Activated naive CD8-positive, alpha-beta T cell (primary cell): ENCODE measurements around the gene CELA3B.
"Not testable (repeated sequence)": the region's sequence is repeated elsewhere in the genome, so short reads cannot be mapped to it uniquely, and the experiment has no call there.

ENCODE experiments used
- H3K27ac Mint-ChIP-seq: one replicate; pipeline ENCODE4 v1.8.0; 2021; ENCODE audit warnings: mixed read lengths
- H3K27me3 Mint-ChIP-seq: one replicate; pipeline ENCODE4 v1.8.0; 2021; ENCODE audit warnings: mixed read lengths
- H3K36me3 Mint-ChIP-seq: one replicate; pipeline ENCODE4 v1.8.0; 2021; ENCODE audit warnings: mixed read lengths
- H3K4me1 Mint-ChIP-seq: one replicate; pipeline ENCODE4 v1.8.0; 2021; ENCODE audit warnings: low read depth, mixed read lengths
- H3K4me3 Mint-ChIP-seq: one replicate; pipeline ENCODE4 v1.8.0; 2021; ENCODE audit warnings: mild to moderate bottlenecking, mixed read lengths
- H3K9me3 Mint-ChIP-seq: one replicate; pipeline ENCODE4 v1.8.0; 2021; ENCODE audit warnings: low read depth, mixed read lengths

CELA3B gene

DNA sequence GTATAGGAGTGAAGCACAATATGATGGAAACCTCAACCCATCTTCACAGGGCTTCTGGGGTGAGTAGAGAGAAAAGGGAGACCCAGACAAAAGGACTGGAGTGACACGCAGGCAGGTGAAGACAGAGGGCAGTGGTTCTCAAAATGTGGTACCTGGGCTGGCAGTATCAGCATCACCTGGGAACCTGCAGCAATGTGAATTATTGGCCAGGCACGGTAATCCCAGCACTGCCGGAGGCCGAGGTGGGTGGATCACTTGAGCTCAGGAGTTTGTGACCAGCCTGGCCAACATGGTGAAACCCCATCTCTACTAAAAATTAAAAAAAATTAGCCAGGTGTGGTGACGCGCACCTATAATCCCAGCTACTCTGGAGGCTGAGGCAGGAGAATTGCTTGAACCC lies 5.3 kb downstream of the CELA3B start:
- H3K4me1 Mint-ChIP-seq, H3K27me3 Mint-ChIP-seq, H3K4me3 Mint-ChIP-seq, H3K9me3 Mint-ChIP-seq, H3K27ac Mint-ChIP-seq, H3K36me3 Mint-ChIP-seq: not testable (repeated sequence)

DNA sequence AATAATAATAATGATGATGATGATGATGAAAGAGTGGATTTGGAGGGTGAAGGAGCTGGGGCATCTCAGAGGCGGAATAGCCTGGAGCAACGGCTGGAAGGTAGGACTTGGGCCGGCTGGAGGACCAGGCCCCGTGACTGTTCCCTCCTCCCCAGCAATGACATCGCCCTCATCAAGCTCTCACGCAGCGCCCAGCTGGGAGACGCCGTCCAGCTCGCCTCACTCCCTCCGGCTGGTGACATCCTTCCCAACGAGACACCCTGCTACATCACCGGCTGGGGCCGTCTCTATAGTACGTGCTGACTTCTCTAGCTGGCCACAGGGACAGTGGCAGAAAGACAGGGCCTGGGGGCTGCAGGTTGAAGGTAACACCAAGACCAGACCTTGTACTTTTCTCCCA lies 6.7 kb downstream of the CELA3B start:
- not testable (repeated sequence) for H3K4me1 Mint-ChIP-seq, H3K4me3 Mint-ChIP-seq, H3K9me3 Mint-ChIP-seq, H3K27me3 Mint-ChIP-seq, H3K36me3 Mint-ChIP-seq, H3K27ac Mint-ChIP-seq

DNA sequence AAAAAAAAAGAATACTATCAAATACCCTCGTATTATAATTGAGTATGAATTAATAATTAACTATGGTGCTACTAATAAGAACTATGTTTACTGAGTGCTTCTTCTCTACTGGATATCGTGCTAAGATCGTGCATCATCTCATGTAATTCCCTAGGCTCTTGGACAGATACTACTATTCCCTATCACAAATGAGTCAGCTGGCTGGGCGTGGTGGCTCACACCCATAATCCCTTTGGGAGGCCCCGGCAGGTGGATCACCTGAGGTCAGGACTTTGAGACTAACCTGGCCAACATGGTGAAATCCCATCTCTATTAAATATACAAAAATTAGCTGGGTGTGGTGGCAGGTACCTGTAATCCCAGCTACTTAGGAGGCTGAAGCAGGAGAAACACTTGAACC lies 9.1 kb downstream of the CELA3B start:
- not testable (repeated sequence) for H3K27ac Mint-ChIP-seq, H3K27me3 Mint-ChIP-seq, H3K4me1 Mint-ChIP-seq, H3K36me3 Mint-ChIP-seq, H3K9me3 Mint-ChIP-seq, H3K4me3 Mint-ChIP-seq

DNA sequence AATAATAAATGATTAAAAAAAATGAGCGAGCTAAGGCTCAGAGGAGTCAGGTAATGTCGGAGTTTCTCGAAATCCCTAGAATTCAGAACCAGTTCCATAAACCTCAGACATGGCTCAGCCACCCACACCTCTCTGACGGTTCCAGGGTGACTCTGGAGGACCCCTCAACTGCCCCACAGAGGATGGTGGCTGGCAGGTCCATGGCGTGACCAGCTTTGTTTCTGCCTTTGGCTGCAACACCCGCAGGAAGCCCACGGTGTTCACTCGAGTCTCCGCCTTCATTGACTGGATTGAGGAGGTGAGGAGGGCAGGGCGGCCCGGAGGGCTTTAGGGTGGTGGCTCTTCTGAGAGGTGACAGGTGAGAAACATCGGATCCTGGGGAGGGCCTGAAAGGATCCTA lies 9.6 kb downstream of the CELA3B start:
- H3K36me3 Mint-ChIP-seq, H3K4me1 Mint-ChIP-seq, H3K27me3 Mint-ChIP-seq, H3K9me3 Mint-ChIP-seq, H3K27ac Mint-ChIP-seq, H3K4me3 Mint-ChIP-seq: not testable (repeated sequence)

DNA sequence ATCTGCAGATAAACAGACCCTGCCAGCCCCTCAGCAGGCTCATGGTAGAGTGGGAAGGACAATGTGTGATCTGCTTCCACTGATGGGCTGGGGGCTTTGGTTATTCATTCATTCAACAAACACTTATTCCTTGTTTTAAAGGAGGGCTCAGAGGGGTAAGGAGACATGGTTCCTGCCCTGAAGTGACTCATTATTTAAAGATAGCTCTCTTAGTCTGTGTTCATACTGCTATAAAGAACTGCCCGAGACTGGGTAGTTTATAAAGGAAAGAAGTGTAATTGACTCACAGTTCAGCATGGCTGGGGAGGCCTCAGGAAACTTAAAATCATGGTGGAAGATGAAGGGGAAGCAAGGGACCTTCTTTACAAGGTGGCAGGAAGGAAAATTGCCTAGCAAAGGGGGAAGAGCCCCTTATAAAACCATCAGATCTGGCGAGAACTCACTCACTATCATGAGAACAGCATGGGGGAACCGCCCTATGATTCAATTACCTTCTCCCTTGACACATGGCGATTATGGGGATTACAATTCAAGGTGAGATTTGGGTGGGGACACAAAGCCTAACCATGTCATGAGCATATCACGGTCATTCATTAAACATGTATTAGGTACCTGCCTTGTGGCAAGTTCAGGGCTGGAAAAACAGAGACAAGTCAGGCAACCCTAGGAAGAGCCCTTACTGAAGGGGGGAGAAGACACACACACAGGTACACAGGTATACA lies 13.0 kb downstream of the CELA3B start:
- not testable (repeated sequence) for H3K4me3 Mint-ChIP-seq, H3K36me3 Mint-ChIP-seq, H3K27ac Mint-ChIP-seq, H3K9me3 Mint-ChIP-seq, H3K27me3 Mint-ChIP-seq, H3K4me1 Mint-ChIP-seq

DNA sequence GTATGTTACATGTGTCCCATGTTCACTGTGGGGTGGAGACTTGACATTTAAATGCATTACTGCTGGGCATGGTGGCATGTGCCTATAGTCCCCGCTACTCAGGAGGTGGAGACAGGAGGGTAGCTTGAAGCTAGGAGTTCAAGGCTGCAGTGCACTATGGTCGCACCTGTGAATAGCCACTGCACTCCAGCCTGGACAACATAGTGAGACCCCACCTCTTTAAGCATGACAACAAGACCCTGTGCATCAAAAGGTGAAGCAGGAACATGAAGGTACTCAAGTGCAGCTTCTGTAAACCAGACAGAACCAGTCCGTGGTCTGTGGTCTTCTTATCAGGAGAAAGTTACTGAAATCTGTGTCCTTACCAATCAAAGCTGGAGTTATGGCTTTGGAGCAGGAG lies 15.4 kb downstream of the CELA3B start:
- not testable (repeated sequence) for H3K4me3 Mint-ChIP-seq

DNA sequence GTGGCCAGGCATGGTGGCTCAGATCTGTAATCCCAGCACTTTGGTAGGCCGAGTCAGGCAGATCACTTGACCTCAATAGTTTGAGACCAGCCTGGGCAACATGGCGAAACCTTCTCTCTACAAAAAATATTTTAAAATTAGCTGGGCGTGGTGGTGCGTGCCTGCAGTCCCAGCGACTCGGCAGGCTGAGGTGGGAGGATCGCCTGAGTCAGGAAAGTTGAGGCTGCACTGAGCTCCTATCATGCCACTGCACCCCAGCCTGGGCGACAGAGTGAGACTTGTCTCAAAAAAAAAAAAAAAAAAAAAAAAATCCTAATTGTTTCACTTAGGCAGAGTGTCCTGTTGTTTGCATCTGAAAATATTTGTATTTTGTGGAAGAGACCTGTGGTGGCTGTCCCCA lies 17.9 kb downstream of the CELA3B start:
- H3K4me1 Mint-ChIP-seq, H3K27ac Mint-ChIP-seq, H3K4me3 Mint-ChIP-seq, H3K27me3 Mint-ChIP-seq, H3K36me3 Mint-ChIP-seq, H3K9me3 Mint-ChIP-seq: not testable (repeated sequence)

More for the DNA sequence above, 15.4 kb downstream of the CELA3B start:
- not testable (repeated sequence) for H3K27me3 Mint-ChIP-seq, H3K9me3 Mint-ChIP-seq, H3K4me1 Mint-ChIP-seq, H3K27ac Mint-ChIP-seq, H3K36me3 Mint-ChIP-seq

DNA sequence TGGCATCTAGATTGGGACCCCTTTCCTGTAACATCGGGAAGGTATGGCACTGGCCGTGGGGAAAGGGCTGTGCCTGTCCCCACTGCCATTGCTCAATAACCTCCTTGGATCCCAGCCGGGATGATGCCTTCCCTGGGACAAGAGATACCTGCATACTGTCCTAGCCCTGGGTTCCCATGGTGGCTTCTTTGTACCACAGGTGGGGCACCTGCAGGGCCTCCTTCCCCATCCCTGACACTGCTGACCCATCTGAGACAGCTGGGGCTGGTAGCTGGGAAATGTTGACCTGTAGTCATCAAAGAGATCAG lies 19.8 kb downstream of the CELA3B start:
- H3K9me3 Mint-ChIP-seq, H3K4me3 Mint-ChIP-seq, H3K27me3 Mint-ChIP-seq, H3K27ac Mint-ChIP-seq, H3K4me1 Mint-ChIP-seq, H3K36me3 Mint-ChIP-seq: not testable (repeated sequence)

DNA sequence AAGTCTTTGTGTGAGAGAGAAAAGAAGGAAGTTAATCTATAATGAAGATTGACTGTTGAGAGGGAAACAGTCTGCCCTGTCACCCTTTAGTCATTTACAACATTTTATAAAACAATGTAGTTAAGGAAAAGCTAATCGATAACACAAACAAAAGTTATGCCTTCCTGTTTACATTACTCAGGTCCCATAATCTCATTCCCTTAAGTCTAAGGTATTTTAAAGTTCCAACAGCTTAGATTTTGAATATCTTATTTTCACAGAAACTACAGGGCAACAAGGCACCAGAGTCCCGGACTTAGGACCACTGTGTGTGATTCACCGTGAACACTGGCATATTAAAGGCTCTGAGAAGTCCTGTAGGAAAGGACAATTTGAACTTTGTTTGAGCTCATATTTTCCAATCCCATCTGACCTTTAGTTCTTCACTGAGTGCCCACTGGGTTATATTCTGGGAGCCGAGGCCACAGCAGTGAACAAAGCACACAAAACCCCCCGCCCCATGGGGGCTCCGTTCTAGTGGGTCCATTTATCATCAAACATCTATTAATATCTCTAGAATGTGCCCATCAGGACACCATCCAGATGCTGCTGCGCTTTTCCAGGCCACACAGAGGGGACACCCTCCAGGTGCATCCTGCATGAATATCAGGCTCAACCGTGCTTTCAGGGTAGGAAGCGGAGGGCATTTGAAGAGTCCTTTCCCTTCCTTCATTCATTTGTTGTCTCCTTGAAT lies 21.2 kb downstream of the CELA3B start:
- not testable (repeated sequence) for H3K27ac Mint-ChIP-seq, H3K27me3 Mint-ChIP-seq, H3K36me3 Mint-ChIP-seq, H3K4me1 Mint-ChIP-seq, H3K9me3 Mint-ChIP-seq, H3K4me3 Mint-ChIP-seq

DNA sequence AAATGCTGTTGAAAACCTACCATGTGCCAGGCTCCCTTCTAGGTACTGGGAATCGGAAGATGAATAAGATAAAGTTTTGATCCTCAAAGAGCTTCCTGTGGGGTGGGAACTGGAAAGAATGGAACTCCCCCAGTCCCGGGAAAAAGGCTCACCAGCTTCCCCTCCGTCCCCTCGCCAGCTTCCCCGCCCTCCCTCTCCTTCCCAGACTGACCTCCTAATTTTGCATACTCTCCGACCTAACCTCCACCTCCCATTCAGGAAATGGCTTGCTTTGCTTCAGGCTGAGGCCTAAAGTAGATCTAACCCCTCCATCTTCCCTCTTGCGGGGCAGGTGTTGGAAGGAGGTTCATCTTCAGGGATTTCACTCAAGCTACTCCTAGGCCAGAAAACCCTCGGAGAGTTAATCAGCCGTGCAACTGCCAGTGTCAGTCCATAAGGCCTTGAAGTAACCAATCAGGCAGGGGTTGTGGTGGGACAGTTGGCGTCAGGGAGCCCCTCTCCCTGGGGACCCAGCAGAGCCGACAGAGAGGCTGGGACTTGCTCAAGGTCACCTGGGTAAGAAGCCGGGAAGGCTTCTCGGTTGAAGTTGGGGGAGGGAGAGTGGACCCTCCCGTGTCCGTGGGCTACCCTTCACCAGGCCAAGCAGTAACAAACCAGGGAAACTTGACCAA lies 21.9 kb downstream of the CELA3B start:
- not testable (repeated sequence) for H3K36me3 Mint-ChIP-seq, H3K27me3 Mint-ChIP-seq, H3K9me3 Mint-ChIP-seq, H3K4me1 Mint-ChIP-seq, H3K4me3 Mint-ChIP-seq, H3K27ac Mint-ChIP-seq

DNA sequence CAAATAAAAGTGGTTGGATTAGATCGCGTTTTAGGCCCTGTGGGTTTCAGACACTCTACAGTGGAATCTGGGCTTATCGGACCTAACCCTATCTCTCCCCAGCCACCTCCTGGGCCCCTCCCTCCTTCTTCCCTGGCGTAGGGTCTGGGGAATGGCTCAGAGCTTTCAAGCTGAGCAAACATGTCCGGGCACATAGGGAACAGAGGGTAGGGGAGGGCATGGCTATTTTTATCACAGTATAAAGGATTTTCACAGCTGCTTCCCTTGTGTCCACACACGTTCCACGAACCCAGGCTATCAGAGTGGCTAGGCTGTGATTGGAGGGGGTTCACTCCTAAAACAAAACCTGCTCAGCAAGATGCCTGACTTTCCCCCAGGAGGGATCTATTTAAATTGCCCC lies 22.8 kb downstream of the CELA3B start:
- H3K9me3 Mint-ChIP-seq, H3K27me3 Mint-ChIP-seq, H3K4me1 Mint-ChIP-seq, H3K36me3 Mint-ChIP-seq, H3K27ac Mint-ChIP-seq, H3K4me3 Mint-ChIP-seq: not testable (repeated sequence)

DNA sequence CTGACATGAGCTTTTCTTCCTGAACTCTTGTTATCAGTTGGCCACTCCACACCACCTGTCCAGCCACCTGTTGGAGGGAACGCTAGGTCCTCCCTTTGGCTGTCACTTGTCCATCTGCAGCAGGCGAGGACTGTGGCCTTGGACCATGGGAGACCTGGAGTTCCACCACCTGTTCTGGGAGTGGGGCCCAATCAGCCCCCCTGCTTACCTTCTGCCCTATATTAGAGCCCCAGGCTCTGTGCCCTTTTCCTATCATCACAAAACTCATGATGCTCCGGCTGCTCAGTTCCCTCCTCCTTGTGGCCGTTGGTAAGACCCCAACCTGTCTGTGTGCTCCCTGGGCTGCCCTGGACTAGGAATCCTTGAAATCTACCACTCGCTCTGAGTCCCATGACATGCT lies 24.6 kb downstream of the CELA3B start, which contains the start of gene CELA3A:
Gene CELA3A (plus strand): TSS at position 249 of the 400 bp plus-strand sequence. CDS start 18 bp downstream, at position 267.
- no peak within 1 kb of the TSS for H3K27ac Mint-ChIP-seq
- H3K4me3 Mint-ChIP-seq = no peak within 1 kb of the TSS
- no peaks in the 10 kb centered on the region for H3K9me3 Mint-ChIP-seq
- H3K4me1 Mint-ChIP-seq = no peaks in the 10 kb centered on the region
- no peaks in the 10 kb centered on the region for H3K36me3 Mint-ChIP-seq
- H3K27me3 Mint-ChIP-seq = no peaks in the 10 kb centered on the region

DNA sequence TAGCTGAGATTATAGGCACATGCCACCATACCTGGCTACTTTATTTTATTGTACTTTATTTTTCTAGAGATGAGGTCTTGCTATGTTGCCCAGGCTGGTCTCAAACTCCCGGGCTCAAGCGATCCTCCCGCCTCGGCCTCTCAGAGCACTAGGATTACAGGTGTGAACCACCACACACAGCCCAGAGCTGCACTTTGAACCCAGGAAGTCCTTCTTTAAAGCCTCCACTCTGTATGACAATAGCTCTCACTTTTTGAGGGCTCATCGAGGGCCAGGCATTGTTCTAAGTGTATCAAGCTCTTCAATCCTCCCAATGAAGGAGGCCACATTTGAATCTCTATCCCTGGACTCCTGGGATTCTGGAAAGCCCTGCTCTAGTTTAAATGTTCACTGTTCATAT lies 25.6 kb downstream of the CELA3B start:
- not testable (repeated sequence) for H3K9me3 Mint-ChIP-seq, H3K4me3 Mint-ChIP-seq, H3K27ac Mint-ChIP-seq, H3K27me3 Mint-ChIP-seq, H3K4me1 Mint-ChIP-seq, H3K36me3 Mint-ChIP-seq

DNA sequence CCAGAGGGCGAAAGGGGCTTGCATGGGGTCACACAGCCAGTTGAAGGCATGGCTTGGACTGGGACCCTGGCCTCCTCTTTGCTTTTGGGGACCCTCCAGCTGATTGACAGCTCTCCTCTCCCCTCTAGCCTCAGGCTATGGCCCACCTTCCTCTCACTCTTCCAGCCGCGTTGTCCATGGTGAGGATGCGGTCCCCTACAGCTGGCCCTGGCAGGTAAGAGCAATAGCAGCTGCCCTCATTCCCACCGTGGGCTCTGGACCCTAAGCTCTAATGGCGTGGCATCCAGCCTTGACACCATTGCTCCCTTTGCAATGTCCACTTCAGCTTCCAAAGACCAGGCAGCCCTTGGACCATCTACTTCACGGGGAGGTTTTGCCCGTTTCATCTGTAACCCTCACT lies 26.1 kb downstream of the CELA3B start:
- H3K36me3 Mint-ChIP-seq, H3K27me3 Mint-ChIP-seq, H3K4me1 Mint-ChIP-seq, H3K4me3 Mint-ChIP-seq, H3K9me3 Mint-ChIP-seq, H3K27ac Mint-ChIP-seq: not testable (repeated sequence)

DNA sequence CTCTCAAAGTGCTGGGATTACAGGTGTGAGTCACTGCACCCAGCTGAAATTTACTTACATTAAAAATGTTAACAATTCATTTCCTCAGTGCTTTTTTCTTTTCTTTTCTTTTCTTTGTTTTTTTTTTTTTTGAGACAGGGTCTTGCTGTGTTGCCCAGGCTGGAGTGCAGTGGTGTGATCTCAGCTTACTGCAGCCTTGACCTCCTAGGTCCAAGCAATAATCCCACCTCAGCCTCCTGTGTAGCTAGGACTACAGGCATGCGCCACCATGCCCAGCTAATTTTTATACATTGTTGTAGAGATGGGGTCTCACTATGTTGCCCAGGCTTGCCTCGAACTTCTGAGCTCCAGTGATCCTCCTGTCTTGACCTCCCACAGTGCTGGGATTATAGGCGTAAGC lies 27.1 kb downstream of the CELA3B start:
- H3K4me3 Mint-ChIP-seq, H3K27ac Mint-ChIP-seq, H3K27me3 Mint-ChIP-seq, H3K36me3 Mint-ChIP-seq, H3K4me1 Mint-ChIP-seq, H3K9me3 Mint-ChIP-seq: not testable (repeated sequence)
